ENCODE data around the gene ARHGAP10.

ARHGAP10 gene

GRCh38 chr4:147916351-147916750 is 184.5 kb downstream of the ARHGAP10 start:
- DNase-seq, result no peak

- DNase-seq, result no peak
Measured at GRCh38 chr4:147923381-147923780, 191.5 kb downstream of the ARHGAP10 start.

- DNase-seq, result no peak
Measured at GRCh38 chr4:147923854-147924253, 192.0 kb downstream of the ARHGAP10 start.

GRCh38 chr4:147924604-147925412 is 192.9 kb downstream of the ARHGAP10 start:
- no peak for DNase-seq

GRCh38 chr4:147927377-147928137 is 195.7 kb downstream of the ARHGAP10 start:
- DNase-seq, result no peak

- DNase-seq, result no peak
Measured at GRCh38 chr4:147928400-147928799, 196.5 kb downstream of the ARHGAP10 start.

GRCh38 chr4:147929746-147930145 is 197.9 kb downstream of the ARHGAP10 start:
- DNase-seq, result no peak

GRCh38 chr4:147933316-147933715 is 201.4 kb downstream of the ARHGAP10 start:
- no peak for DNase-seq

- DNase-seq, result no peak
Measured at GRCh38 chr4:147933779-147934178, 201.9 kb downstream of the ARHGAP10 start.

GRCh38 chr4:147938496-147938895 is 206.6 kb downstream of the ARHGAP10 start:
- DNase-seq, result no peak

GRCh38 chr4:147940171-147940570 is 208.3 kb downstream of the ARHGAP10 start:
- no peak for DNase-seq

GRCh38 chr4:147941373-147941772 is 209.5 kb downstream of the ARHGAP10 start:
- no peak for DNase-seq

- no peak for DNase-seq
Measured at GRCh38 chr4:147942729-147943128, 210.8 kb downstream of the ARHGAP10 start.

GRCh38 chr4:147943159-147943638 is 211.3 kb downstream of the ARHGAP10 start:
- no peak for DNase-seq

GRCh38 chr4:147944249-147944648 is 212.4 kb downstream of the ARHGAP10 start:
- DNase-seq, result no peak

GRCh38 chr4:147944670-147945260 is 212.9 kb downstream of the ARHGAP10 start:
- DNase-seq, result no peak

- no peak for DNase-seq
Measured at GRCh38 chr4:147948336-147948735, 216.4 kb downstream of the ARHGAP10 start.

- DNase-seq, result no peak
Measured at GRCh38 chr4:147950261-147950660, 218.4 kb downstream of the ARHGAP10 start.

- no peak for DNase-seq
Measured at GRCh38 chr4:147950841-147951240, 219.0 kb downstream of the ARHGAP10 start.

- no peak for DNase-seq
Measured at GRCh38 chr4:147954850-147955249, 223.0 kb downstream of the ARHGAP10 start.

GRCh38 chr4:147955827-147956558 is 224.1 kb downstream of the ARHGAP10 start:
- DNase-seq, result no peak

GRCh38 chr4:147957446-147957845 is 225.6 kb downstream of the ARHGAP10 start:
- no peak for DNase-seq

- no peak for DNase-seq
Measured at GRCh38 chr4:147958057-147958456, 226.2 kb downstream of the ARHGAP10 start.

All from effector CD8-positive, alpha-beta T cell (primary cell).